DMS79 (cell line): ENCODE measurements around the gene LRRC15.

Experiments used
- DNase-seq: peaks from one replicate; lab custom pipeline; 2025; lab: John Stamatoyannopoulos, UW

Gene LRRC15

GRCh38 chr3:194369522-194370279, at the start of gene LRRC15:
Gene LRRC15, minus strand, starts transcription at chr3:194369743. Its CDS starts 8,700 bp downstream, at chr3:194361043.
- DNase-seq = no peak

- DNase-seq = no peak
Observed at GRCh38 chr3:194418671-194419070, 49.1 kb upstream of the LRRC15 start.

GRCh38 chr3:194407423-194407822, 37.9 kb upstream of the LRRC15 start:
- no peak for DNase-seq

- DNase-seq = no peak
Observed at GRCh38 chr3:194405766-194406165, 36.2 kb upstream of the LRRC15 start.

GRCh38 chr3:194404365-194405140, 35.0 kb upstream of the LRRC15 start:
- peak; percentile 54 for DNase-seq

GRCh38 chr3:194401868-194402329, 32.4 kb upstream of the LRRC15 start:
- no peak for DNase-seq

GRCh38 chr3:194401346-194401745, 31.8 kb upstream of the LRRC15 start:
- DNase-seq = no peak

GRCh38 chr3:194399874-194400411, 30.4 kb upstream of the LRRC15 start:
- DNase-seq = no peak

- DNase-seq = no peak
Observed at GRCh38 chr3:194399166-194399565, 29.6 kb upstream of the LRRC15 start, which contains the start of gene GP5. Gene GP5, minus strand, starts transcription at chr3:194399266. Its CDS starts 984 bp downstream, at chr3:194398282.

- no peak for DNase-seq
Observed at GRCh38 chr3:194397757-194398312, 28.3 kb upstream of the LRRC15 start.

GRCh38 chr3:194396859-194397756, 27.6 kb upstream of the LRRC15 start:
- DNase-seq = no peak

- no peak for DNase-seq
Observed at GRCh38 chr3:194396539-194396858, 27.0 kb upstream of the LRRC15 start.

- DNase-seq = no peak
Observed at GRCh38 chr3:194395778-194396538, 26.4 kb upstream of the LRRC15 start.

- DNase-seq = no peak
Observed at GRCh38 chr3:194395212-194395611, 25.7 kb upstream of the LRRC15 start.

GRCh38 chr3:194392576-194392975, 23.0 kb upstream of the LRRC15 start:
- no peak for DNase-seq

GRCh38 chr3:194390835-194391234, 21.3 kb upstream of the LRRC15 start:
- no peak for DNase-seq

- no peak for DNase-seq
Observed at GRCh38 chr3:194389269-194389668, 19.7 kb upstream of the LRRC15 start.

GRCh38 chr3:194387926-194388418, 18.4 kb upstream of the LRRC15 start:
- no peak for DNase-seq

GRCh38 chr3:194387276-194387675, 17.7 kb upstream of the LRRC15 start:
- no peak for DNase-seq

GRCh38 chr3:194386648-194387047, 17.1 kb upstream of the LRRC15 start:
- peak; percentile 8 for DNase-seq

GRCh38 chr3:194386066-194386465, 16.5 kb upstream of the LRRC15 start:
- no peak for DNase-seq
